GM21576 (cell line): ENCODE data around the gene SETD7.
A peak's percentile ranks its signal among the peaks of the same experiment; 100 is the strongest.

Source experiments
- ATAC-seq: cut with Tn5 transposase; IDR thresholded peaks from one replicate; pipeline ENCODE4 v1.9.1; 2021; ENCODE audit warnings: mild to moderate bottlenecking, moderate library complexity; ENCODE audit not compliant: unreplicated experiment

Gene SETD7

GRCh38 chr4:139575072-139575471 lies 19.1 kb upstream of the SETD7 start:
- ATAC-seq: no peak

GRCh38 chr4:139574641-139575040 lies 18.6 kb upstream of the SETD7 start:
- no peak for ATAC-seq

DNA sequence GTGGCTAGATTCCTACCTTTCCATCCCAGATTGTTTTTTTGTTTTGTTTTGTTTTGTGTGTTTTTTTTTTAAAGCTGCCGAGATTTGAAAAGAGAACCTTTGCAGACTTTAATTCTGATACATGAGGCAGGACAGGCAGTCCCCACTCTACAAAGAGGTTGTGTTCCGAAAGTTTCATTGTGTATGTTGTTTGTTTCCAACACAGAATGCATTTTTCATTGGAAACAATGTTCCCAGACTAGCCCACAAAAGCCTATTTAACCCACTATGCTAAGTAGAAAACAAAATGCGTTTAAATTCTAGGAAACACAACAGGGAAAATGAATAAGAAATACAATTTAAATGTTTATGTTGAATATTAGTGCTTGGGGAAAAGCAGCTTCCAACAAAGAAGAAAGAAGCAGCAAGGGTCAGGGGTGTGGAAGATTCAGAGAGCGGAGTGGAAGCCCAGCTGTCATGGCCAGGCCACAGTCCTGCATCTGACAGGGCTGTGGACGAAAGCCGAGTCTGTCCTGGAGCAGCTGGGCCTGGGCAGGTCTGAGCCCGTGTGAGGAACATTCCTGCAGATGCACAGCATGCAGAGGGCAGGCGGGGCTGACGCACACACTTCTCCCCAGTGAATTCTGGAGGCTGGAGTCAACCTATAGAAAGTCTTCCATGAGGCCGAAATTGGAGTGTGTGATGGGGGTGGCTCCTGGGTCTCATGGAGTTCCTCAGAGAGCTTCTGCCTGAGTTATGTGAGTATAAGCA lies 12.4 kb upstream of the SETD7 start:
- no peak for ATAC-seq

GRCh38 chr4:139567159-139567870 lies 11.3 kb upstream of the SETD7 start:
- ATAC-seq: no peak

DNA sequence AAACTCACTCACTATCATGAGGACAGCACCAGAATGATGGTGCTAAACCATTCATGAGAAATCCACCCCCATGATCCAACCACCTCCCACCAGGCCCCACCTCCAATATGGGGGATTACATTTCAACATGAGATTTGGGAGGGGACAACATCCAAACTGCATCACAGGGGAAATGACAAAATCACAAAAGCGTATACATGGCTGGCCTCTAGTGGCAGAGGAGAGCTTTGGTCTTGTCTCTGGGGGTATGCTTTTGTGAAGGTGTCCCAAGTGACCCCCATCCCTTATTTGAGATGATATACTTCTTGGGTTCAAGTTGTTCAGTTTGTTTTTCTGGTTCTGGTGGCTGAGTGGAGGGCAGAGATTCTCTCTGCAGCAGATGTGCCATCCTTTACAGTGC lies 8.5 kb upstream of the SETD7 start:
- ATAC-seq: no peak

- no peak for ATAC-seq
These were observed 7.5 kb upstream of the SETD7 start for GRCh38 chr4:139563515-139563914.

DNA sequence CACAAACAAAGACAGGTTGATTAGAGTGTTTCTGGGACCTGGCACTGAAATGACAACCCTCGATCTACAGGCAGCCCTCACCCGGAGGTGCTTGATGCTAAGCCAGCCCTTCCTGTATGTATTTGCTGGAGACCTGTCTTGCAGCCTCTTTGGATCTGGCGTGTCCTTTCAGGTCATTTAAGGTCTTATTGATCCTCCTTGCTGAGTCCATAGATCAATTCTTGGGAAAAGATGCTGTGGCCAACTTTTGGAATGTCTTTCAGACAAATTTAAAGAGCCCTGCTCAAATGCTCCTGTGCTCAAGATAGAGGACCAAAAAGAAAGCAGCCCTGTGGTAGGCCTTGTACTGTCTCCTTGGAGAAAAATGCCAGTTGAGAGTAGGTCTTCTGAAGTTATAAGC lies 6.8 kb upstream of the SETD7 start:
- no peak for ATAC-seq

- no peak for ATAC-seq
These were observed 6.2 kb upstream of the SETD7 start for GRCh38 chr4:139562067-139562684.

DNA sequence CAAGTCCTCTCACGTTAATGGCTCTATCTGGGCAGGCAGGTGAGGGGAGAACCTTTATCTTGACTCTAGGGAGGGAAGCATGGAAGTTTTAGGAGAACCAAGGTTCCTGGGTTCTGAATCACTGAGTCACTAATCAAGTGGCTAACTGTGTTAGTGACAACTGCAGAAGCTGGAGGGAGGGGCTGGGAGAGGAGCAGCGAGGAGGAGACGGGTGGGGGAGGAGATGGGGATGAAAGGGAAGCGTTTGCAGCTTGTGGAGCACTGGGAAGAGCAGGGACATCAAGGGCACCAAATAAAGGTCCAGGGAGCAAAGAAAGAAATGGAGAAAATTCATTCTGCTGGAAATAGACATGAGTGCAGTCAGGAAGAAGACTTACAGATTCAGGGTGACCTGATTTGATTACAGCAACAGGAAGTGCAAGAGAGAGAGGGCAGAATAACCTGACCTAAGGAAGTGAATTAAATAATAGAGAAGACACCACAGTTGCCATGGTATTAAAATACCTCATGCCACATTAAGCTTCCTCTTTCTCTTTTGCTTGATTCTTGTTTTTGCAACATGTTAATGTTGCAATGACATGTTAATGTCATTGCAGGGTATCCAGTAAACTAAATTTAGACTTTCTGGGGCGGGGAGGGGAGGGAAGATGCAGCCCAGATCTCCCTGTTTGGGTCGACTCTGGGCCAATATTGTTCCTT lies 4.5 kb upstream of the SETD7 start:
- ATAC-seq: no peak

- no peak for ATAC-seq
These were observed 3.7 kb upstream of the SETD7 start for GRCh38 chr4:139559687-139560086.

- no peak for ATAC-seq
These were observed 3.1 kb upstream of the SETD7 start for GRCh38 chr4:139559089-139559479.

GRCh38 chr4:139558235-139559088 lies 2.4 kb upstream of the SETD7 start:
- no peak for ATAC-seq

GRCh38 chr4:139557556-139558110 lies 1.6 kb upstream of the SETD7 start:
- no peak for ATAC-seq

DNA sequence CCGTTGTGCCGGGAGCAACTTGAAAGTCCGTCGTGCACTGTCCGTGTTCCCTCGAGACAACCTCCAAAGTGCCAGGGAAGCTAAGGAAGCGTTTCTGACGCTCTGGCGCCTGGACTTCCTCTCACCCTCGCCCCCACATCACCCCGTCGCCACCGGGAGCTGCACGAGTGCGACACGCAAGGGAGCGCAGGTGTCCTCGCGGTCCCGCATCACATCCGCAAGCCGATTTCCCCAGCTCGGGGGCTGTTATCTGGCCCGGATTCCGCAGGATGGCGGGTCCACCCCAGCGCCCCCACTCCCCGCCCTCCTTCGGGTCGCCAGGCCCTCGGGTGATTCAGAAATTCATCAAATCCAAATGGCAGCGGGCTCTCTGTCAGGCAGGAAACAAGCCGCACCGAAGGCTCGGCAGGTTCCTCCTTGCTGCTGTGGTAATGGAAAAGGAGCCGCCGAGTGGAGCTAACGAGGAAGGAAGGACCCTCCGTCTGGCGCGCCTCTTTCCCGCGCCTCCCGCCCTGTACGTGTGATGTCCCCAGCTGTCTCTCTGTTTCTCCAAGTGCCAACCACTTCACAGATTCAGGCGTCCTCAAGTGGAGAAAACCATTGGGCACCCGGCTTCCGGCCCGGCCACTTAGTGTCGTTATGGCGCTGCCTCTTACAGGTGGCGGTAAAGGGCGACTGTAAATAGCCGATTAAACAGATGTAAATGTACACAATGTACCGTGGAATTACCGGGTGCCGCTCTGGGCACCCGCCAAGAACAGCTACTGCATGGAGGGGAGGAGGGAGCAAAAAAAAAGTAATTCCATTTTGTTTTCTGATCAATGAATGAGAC lies 921 bp upstream of the SETD7 start:
- peak; percentile 38 for ATAC-seq

DNA sequence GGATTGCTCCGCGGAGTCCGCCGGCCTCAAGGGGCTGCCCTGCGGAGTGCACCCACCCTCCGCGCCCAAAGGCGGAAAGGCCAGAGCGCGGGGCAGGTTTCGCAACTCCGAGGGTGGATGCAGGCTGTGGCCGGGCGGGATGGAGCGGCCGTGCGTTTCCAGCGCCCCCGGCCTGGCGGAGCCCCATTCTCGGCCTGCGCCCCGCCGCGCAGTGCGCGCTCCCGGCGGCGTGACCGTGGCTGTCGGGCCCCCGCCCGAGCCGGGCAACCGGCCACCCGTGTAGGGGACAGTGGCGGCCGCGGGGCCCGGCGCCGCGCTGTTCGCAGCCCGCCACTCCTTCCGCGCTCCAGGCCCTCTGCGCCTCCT lies 331 bp downstream of the SETD7 start:
- ATAC-seq: peak; percentile 15

DNA sequence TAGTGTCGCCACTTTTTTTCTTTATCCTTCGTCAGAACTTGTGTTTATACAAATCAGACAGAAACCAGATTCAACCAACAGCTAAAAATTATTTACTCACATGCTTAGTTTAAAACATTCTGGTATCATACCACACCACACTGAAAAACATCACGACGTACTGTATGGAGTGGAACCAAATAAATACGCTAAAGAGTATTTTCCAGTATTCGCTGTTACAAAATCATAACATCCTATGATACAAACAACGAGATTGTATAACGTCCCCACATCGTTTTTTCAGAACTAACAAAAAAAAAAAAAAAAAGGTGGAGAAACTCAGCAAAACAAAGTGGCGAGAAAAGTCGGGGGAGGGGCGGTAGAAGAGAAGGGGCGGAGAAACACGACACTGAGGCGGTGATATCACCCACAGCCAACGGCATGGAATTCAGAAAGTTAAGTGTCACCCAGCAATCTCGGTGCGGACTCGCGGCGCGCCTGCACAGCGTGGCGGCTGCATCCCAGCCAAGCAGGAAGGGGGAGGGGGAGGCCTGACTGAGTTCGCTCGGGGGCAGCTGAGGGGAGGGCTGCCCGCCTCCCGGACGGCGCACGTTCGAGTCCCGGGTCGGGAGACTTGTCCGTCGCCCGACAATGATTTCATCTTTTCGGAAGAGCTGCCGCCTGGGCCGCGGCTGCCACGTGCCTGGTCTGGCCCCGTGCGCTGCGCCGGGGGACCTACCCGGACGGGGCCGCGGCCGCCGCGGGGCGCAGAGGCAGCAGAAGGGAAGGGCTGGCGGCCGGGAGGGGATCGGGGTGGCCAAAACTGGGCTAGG lies 920 bp downstream of the SETD7 start:
- peak; percentile 32 for ATAC-seq

GRCh38 chr4:139554642-139554892 lies 1.5 kb downstream of the SETD7 start:
- ATAC-seq: no peak

GRCh38 chr4:139553751-139554641 lies 2.0 kb downstream of the SETD7 start:
- ATAC-seq: no peak
